Measurements from ENCODE around the gene MLXIP.

DNA sequence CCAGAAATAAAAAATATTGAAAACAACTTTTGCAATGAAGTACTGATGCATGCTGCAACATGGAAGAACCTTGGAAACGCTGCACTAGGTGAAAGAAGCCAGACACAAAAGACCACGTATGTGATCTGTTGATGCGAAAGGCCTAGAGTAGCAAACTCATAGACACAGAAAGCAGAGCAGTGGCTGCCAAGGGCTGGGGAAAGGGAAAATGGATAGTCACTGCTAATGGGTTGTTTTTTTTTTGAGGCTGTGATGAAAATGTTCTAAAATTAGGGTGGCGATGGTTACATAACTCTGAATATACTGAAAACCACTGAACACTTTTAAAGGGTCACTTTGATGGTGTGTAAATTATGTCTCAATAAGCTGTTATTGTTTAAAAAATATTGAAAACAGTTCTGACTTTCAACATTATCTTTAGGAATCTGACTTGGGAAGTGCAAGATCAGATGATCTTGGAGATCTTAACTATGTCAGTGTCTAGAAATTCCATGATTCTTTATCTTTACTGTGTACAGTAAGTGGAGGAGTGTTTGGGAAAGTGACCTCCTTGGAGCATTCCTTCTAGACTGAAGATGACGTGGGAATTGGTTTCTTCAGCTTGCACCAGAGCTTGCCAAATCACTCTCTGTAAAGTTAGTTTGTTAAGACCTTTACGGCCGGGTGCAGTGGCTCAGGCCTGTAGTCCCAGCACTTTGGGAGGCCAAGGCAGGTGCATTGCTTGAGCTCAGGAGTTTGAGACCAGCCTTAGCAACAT is 12.4 kb downstream of the MLXIP start:
- TF ChIP-seq, protein P1, sequence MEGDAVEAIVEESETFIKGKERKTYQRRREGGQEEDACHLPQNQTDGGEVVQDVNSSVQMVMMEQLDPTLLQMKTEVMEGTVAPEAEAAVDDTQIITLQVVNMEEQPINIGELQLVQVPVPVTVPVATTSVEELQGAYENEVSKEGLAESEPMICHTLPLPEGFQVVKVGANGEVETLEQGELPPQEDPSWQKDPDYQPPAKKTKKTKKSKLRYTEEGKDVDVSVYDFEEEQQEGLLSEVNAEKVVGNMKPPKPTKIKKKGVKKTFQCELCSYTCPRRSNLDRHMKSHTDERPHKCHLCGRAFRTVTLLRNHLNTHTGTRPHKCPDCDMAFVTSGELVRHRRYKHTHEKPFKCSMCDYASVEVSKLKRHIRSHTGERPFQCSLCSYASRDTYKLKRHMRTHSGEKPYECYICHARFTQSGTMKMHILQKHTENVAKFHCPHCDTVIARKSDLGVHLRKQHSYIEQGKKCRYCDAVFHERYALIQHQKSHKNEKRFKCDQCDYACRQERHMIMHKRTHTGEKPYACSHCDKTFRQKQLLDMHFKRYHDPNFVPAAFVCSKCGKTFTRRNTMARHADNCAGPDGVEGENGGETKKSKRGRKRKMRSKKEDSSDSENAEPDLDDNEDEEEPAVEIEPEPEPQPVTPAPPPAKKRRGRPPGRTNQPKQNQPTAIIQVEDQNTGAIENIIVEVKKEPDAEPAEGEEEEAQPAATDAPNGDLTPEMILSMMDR (IDR thresholded peaks at IDR 0.05): no peak
- TF ChIP-seq POLR2A (IDR thresholded peaks at IDR 0.05): no peak
- TF ChIP-seq POLR2AphosphoS5 (IDR thresholded peaks at IDR 0.05): no peak

All from prostate gland (tissue), 2 donors.